ENCODE measurements around the gene KIAA0232.
"Not testable (repeated sequence)": the region's sequence is repeated elsewhere in the genome, so short reads cannot be mapped to it uniquely, and the experiment has no call there.

KIAA0232 gene

DNA sequence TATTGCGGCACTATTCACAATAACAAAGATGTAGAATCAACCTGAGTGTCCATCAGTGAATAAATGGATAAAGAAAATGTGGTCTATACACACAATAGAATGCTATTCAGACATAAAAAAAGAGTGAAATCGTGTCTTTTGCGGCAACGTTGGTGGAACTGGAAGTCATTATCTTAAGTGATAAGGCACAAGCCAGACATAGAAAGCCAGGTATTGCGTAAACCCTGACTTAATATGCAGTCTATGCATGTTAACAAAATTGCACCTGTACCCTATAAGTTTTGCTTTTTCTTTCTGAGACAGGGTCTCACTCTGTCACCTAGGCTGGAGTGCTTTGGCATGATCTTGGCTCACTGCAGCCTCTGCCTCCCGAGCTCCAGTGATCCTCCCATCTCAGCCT lies 28.6 kb downstream of the KIAA0232 start:
- DNase-seq = no peak

DNA sequence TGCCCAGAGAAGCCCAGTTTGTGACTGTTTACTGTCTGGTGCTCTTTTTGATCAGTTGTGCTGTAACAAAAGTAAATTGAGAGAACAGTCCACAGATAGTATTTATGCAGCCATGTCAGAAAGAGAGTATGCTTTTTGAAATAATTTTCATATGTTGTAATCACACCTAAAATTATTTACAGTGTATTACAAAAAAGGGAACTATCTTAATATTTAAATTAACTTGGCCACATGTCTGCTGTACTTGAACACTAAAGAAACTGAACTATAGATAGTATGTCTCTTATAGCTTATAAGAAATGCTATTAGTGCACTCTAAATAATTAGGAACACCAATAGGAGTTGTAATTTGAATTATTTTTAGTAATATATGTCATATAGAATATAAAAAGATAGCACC lies 30.2 kb downstream of the KIAA0232 start:
- no peak for DNase-seq

DNA sequence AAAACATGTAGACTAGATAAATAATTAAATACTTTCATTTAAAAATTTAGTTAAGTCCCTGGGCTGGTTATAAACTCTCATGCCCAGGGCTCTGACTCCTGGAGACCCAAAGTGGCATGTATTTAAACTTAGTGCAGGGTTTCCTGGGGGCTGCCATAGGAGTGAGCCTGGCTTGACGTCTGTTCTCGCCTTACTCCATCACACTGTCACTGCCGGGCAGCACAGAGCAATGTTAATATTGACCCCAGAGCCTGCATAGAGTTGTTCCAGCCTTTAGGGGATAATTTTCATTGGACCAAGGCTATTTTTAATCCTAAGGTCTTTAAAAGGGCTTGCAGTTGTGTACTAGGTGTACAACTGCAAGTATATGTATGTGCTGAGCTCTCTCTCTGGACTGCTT lies 31.2 kb downstream of the KIAA0232 start:
- DNase-seq = no peak

DNA sequence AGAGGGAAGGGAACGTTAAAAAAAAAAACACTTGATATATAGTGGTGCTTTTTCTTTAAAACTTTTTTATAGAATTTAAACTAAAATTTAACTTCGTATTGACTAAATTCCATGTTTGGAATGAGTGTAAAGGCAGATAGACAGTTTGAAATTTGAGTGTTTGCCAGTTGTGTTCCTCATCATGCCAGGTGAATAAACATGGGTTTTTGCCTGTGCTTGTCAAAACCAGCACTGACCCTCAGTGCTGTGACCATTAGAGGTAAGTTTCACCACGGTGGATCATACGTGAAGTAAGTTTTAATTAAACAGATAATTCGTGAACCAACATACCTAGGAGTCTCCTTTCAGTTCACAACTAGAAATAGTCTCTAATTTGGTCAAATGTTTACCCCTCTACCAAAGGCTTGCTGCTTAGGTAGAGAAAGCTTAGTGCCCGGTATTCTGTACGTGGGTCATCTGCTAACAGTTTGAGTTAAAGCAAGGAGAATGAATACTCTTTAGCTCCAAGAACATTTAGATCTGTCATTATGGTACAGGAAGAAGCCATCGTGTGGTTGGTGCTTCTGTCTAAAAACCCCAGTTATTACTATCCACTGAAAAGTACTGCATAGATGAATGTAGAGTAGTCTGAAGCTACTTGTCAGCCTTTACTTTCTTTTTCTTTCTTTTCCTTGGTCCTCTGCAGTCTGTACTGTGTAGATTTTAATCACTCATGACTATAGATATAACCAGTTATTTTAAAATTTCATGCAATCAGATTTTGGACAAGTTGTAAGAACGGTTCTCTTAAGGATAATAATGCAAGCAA lies 32.7 kb downstream of the KIAA0232 start:
- DNase-seq = no peak

DNA sequence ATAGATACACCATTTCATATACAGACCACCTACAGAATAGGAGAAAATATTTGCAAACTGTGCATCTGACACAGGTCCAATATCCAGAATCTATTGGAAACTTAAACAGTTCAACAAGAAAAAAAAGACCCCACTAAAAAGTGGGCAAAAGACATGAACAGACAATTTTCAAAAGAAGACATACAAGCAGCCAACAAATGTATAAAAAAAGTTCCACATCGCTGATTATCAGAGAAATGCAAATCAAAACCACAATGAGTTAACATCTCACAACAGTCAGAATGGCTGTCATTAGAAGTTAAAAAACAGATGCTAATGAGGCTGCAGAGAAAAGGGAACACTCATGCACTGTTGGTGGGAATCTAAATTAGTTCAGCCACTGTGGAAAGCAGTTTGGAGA lies 36.8 kb downstream of the KIAA0232 start:
- DNase-seq = no peak

DNA sequence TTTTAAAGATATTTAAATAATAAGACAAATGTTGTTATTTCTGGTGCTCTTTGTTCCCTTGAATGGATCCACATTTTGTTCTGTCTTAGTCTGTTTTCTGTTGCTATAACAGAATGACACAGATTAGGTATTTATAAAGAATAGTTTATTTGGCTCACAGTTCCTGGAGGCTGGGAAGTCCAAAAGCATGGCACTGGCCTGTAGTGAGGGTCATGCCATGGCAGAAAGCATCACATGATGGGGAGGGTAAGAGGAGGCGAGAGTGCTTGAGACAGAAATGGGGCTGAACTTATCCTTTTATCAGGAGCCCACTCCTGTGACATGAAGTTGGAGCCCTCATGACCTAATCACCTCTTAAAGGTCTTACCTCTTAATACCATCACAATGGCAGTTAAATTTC lies 38.2 kb downstream of the KIAA0232 start:
- DNase-seq = no peak

DNA sequence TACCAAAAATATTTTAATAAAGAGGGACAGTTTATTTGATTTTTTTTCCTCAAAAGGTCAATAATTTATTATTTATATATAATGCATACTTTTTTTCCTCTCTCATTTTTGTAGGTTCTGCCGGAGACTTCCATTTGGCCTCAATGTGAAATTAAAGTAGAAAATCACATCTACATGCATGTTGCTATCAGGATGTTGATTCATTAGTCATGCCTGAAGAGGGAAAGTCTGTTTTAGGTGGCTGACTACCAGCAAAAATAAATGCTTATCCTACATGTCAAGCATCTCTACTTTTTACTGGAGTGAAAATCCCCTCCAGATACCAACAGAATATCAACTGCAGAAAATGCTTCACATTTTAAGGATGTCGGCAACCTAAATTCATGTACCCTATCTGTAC lies 41.5 kb downstream of the KIAA0232 start:
- no peak for DNase-seq

DNA sequence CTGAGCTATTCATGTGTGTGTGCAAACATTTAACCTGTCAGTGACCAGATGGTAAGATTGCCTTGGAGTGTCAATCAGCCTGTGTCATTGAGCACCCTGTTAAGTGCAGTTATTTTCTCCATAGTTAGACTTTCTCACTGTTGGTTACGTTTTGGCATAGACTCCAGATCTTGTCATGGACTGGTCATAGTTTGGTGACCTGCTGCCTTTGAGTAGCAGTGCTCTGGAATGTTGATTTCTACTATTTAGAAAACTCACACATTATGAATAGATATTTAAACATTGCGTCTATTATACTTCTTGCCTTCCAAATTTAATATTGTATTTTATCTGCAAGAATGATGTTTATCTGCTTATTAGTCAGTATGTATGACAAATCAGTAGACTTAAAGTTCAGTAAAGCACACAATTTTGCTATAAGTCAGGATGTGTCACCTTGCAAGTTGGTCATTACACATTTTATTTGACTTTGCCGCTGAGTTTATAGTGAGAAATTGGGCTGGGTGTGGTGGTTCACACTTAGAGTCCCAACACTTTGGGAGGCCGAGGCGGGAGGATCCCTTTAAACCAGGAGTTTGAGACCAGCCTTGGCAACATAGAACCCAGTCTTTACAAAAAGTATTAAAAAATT lies 42.4 kb downstream of the KIAA0232 start:
- DNase-seq = no peak

DNA sequence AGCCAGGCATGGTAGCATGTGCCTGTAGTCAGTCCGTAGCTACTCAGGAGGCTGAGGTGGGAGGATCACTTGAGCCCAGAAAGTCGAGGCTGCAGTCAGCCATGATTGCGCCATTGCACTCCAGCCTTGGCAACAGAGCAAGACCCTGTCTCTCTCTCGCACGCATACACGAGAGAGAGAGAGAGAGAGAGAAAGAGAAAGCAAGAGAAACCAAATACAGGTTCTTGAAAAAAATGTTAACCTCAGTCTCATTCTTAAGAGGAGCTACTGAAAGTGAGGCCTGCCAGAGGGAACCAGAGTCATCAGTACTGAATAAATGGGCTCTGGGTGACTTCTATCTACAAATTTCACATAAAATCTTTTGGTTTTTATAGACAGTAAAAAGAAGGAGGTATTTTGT lies 42.9 kb downstream of the KIAA0232 start:
- DNase-seq = no peak

DNA sequence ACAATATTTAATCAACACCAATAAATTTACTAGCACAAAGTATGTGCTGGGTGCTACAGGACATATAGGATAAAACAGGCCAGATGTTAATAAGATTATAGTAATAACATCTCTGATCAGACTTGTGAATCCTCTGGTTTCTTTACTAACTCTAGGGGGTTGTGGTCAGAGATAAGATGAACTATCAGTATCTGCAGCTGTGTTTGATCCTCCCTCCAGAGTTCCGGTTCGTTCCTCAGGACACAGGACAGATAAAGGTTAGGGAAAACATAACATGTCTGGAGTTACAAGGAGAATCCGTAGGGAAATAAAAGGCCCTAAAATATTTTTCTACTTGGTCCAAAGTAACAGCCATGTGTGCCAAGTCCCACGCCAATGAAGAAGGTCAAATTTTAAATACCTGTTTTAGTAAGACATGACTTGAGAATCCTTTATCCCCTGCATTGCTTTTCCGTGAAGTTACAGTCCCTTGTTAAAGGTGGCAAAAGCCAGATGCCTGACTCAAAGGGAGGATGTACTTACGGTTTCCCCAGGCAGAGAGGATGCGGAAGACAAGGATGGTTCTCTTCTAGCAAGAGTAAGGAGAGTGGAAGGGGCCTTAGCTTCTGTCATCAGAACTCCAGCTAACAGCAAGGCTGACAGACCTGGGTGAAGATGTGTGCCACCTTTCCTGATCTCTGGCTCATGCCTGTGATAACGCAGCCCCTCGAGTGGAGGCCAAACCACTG lies 44.4 kb downstream of the KIAA0232 start:
- DNase-seq = no peak

DNA sequence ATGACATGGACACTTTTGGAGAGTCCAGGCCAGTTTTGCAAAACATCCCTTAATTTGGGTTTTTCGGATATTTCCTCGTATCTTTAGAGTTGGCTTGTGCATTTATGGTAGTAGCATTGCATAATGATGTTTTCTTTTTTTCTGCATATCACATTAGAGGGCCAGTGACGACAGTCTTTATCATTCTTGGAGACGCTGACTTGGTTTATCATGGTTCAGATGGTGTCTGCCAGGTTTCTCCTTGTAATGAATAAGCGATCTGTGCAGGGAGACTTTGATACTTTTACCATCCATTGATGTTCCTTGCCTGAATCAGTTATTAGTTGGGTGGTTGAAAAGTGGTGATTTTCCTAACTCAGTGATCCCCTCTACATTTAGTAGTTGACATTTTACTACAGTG lies 46.6 kb downstream of the KIAA0232 start:
- no peak for DNase-seq

DNA sequence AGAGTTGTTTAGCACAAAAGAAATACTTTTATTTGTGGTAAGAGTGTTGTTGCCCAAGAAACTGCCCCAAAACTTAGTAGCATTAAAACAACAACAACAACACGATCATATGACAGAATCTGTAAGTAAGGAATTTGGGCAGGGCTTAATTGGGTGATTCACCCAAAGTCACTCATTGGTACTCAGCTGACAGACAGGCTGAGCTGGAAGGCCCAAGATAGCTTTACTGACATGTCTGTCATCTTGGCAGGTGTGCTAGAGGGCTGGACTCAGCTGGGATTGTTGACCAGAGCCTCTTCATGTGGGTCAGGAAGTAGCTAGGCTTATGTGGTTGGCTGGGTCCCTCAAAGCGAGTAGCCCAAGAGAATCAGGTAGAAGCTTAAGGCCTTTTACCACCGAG lies 52.3 kb downstream of the KIAA0232 start:
- DNase-seq = no peak

DNA sequence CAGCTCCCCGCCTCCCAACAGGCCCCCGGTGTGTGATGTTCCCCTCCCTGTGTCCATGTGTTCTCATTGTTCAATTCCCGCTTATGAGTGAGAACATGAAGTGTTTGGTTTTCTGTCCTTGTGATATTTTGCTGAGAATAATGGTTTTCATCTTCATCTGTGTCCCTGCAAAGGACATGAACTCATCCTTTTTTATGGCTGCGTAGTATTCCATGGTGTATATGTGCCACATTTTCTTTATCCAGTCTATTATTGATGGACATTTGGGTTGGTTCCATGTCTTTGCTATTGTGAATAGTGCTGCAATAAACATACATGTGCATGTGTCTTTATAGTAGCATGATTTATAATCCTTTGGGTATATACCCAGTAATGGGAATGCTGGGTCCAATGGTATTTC lies 53.1 kb downstream of the KIAA0232 start:
- not testable (repeated sequence) for DNase-seq

DNA sequence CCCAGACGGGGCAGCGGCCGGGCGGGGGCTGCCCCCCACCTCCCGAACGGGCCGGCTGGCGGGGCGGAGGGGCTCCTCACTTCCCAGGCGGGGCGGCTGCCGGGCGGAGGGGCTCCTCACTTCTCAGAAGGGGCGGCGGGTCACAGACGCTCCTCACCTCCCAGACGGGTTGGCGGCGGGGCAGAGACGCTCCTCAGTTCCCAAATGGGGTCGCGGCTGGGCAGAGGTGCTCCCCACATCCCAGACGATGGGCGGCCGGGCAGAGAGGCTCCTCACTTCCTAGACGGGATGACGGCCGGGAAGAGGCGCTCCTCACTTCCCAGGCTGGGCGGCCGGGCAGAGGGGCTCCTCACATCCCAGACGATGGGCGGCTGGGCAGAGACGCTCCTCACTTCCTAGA lies 54.6 kb downstream of the KIAA0232 start:
- DNase-seq = not testable (repeated sequence)

DNA sequence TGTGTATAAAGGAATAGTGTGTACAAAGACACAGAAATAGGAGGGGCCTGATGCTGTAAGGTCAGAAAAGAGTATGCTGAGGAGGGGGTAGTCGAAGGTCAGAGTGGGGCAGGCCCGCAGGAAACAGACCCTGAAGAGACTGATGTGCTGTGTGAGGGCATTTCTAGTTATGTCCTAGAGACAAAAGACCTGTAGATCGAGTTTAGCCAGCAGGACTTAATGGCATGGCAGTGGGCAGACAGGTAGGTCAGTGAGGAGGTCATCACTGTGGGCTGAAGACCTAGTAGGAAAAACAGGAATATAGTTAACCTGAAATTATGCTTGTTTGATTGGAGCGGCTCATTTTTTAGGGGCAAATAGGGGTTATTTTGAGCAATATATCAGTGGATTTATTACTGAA lies 57.1 kb downstream of the KIAA0232 start:
- no peak for DNase-seq

DNA sequence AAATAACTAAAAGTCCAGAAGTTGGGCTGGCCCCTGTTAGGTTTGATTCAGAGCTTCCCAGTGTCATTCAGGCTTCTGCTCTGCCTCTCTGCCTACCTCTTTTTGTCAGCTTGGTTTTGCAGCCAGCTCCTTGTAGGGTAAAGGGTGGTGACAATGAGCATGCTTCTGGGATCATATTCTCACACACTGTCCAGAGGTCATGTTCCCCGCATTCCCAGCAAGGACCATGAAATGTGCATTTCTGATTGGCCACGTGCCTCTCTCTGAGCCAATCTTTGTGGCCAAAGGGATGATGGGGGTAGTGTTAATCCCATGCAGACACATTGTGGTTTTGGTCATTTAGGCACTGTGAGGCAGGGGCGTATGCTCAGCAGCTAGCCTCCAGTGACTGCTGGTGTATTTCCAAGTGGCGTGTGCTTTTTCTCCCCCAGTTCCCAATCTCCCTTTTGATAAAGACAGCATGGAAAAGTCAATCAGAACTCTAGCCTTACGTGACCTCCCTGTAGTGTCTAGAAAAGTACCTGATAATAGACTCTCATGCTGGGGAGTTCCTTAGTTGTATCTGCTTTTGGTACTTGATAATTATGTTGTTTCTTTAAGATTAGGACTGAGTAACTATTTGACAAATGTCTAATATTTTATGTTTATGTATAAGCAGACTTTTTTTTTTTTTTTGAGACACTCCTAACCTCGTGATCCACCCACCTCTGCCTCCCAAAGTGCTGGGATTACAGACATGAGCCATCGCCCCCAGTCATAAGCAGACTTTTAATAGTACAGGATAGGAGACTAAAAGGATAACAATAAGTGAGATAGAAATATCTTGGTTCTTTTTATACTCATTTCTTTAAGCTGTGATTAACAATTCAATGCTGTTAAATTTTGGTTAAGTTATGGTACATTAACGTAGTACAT lies 57.8 kb downstream of the KIAA0232 start:
- no peak for DNase-seq

DNA sequence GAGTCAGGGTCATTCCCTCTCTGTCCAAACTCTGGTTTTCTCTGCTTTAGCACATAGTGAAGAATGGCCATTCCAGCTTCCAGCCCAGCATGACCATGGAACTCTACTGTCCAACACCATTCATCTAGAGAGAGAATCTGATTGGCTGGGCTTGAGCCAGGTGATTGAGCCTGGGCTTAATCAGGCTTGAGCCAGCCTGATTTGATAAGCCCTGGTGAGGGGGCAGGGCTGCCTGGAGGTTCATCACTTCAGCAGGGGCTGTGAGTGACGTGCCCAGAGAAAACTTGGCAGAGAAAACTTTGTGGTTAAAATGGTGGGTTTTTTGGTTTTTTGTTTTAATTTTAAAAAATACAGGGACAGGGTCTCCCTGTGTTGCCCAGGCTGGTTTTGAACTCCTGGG lies 62.5 kb downstream of the KIAA0232 start:
- DNase-seq = no peak

DNA sequence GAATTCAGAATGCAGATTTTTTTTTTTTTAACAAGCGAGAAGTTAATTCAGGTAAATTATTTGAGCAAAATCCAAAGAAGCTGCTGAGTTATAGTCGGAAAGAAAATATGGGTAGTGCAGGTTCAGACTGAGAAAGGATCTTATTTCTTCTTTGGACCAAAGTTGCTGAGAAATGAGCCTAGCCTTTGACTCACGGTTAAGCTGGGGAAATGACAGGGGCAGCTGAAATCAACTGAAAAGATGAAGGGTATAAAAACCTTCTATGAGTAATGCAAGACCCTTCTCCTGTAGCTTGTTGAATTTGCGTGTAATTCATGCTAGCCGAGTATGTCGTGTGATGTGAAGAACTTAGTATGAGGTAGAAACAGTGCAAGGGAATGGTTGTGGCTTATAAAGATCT lies 63.0 kb downstream of the KIAA0232 start:
- DNase-seq = no peak

DNA sequence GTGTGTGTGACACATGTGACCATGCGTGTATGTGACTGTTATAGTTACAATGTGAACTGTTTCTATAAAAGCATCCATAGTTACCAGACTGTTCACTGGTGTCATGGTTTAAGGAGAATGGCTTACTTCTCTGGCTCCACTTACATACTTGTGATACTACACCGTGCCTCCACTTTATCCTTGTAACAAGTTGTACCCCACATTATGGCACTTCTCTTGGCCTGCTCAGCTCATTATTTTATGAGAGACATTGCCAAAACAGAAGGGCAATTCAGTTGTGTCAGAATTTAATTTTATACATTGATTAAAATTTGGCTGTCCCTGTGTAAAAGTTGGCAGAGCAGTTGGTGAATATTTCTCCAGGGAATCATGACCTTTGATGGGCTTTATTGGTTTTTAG lies 64.7 kb downstream of the KIAA0232 start:
- DNase-seq = no peak

DNA sequence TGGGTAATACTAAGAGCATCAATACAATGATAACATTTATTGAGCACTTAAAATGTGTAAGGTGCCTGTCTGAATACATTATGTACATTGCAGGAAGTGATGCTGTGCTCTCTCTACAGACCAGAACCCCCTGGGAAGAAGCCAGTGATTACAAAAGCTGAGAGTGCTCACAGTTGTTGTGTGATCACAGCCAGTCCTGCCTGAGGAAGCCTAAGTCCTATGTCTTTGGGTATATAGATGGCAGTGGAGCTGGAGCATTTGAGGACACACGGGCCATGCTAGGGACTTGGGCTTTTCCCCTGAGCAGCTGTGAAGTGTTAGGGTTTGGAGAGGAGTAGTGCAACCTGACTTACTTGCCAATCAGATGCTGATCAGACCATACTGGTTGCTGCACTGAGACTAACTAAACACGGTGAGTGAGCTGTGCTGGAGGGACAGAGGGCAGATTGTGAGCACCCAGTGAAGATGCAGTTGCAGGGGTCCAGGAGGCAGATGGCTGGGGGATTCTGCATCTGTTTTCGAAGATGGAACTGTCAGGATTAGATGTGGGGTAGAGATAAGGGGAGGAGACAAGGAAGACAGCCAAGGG lies 66.3 kb downstream of the KIAA0232 start:
- no peak for DNase-seq

DNA sequence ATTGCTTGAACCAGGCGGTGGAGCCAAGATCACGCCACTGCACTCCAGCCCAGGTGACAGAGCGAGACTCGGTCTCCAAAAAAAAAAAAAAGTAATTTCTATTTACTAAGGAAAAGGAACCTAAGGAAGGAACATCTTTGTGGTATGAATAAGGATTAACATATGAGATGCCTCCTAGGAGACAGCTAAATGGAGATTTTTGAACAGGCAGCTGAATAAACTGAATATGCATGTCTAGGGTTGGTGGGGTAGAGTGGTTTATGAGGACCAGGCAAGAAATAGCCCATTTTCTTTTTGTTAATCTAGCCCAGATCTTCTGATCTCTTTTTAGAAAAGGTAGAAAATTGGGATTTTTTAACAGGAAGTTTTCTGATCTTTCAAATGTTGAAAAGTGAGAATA lies 67.2 kb downstream of the KIAA0232 start:
- no peak for DNase-seq

DNA sequence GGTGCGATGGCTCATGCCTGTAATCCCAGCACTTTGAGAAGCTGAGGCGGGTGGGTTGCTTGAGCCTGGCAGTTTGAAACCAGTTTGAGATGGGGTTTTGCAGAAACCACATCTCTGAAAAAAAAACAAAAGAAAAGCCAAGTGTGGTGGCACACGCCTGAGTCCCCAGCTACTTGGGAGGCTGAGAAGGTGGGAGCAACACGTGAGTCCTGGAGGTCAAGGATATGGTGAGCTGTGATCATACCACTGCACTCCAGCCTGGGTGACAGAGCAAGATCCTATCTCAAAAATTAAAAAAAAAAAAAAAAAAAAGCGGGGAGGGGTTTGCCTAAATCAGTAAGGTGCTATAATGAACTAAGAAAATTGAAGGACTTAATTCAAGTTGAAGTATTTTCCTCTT lies 68.9 kb downstream of the KIAA0232 start:
- no peak for DNase-seq

DNA sequence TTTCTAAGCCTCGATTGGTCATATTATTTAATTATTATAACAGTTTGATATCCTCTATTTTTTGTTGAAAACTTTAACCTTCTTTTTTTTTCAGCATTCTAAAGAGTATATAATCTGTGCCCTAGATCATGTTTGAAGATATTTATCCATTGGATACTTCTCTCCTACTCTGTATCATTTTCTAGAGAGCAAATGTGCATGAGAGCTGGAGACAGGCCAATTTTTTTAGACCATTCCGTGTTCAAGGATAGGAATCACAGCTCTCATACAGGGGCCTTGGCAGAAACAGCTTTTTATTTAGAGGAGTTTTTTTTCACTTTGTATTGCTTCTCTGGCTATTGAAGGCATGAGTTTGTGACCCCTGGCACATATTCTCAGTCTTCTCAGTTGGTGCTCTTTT lies 69.4 kb downstream of the KIAA0232 start:
- DNase-seq = no peak
